Activated CD8-positive, alpha-beta memory T cell treated with anti-CD3 and anti-CD28 coated beads for 24 hours (primary cell): ENCODE measurements around the gene NIN.
"Not testable (repeated sequence)": the region's sequence is repeated elsewhere in the genome, so short reads cannot be mapped to it uniquely, and the experiment has no call there.

Source experiments
- DNase-seq: peaks from one replicate; pipeline ENCODE4 v3.0.0-alpha.2; 2020

NIN gene

GRCh38 chr14:50816395-50817047 lies 14.4 kb downstream of the NIN start:
- DNase-seq, result no peak

DNA sequence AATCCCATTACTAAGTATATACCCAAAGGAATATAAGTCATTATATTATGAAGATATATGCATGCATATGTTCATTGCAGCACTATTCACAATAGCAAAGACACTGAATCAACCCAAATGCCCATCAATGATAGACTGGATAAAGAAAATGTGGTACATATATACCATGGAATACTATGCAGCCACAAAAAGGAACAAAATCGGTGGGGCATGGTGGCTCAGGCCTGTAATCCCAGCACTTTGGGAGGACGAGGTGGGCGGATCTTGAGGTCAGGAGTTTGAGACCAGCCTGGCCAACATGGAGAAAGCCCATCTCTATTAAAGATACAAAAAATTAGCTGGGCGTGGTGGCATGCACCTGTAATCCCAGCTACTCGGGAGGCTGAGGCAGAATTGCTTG lies 15.4 kb downstream of the NIN start:
- DNase-seq, result not testable (repeated sequence)

DNA sequence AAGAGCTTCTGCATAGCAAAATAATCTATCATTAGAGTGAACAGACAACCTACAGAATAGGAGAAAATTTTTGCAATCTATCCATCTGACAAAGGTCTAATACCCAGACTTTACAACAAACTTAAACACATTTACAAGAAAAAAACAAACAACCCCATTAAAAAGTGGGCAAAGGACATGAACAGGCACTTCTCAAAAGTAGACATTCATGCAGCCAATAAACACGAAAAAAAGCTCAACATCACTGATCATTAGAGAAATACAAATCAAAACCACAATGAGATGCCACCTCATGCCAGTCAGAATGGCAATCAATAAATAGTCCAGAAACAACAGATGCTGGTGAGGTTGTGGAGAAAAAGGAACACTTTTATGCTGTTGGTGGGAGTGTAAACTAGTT lies 15.9 kb downstream of the NIN start:
- DNase-seq, result not testable (repeated sequence)

GRCh38 chr14:50814161-50814560 lies 16.8 kb downstream of the NIN start:
- no peak for DNase-seq

GRCh38 chr14:50813544-50813863 lies 17.5 kb downstream of the NIN start:
- DNase-seq, result no peak

DNA sequence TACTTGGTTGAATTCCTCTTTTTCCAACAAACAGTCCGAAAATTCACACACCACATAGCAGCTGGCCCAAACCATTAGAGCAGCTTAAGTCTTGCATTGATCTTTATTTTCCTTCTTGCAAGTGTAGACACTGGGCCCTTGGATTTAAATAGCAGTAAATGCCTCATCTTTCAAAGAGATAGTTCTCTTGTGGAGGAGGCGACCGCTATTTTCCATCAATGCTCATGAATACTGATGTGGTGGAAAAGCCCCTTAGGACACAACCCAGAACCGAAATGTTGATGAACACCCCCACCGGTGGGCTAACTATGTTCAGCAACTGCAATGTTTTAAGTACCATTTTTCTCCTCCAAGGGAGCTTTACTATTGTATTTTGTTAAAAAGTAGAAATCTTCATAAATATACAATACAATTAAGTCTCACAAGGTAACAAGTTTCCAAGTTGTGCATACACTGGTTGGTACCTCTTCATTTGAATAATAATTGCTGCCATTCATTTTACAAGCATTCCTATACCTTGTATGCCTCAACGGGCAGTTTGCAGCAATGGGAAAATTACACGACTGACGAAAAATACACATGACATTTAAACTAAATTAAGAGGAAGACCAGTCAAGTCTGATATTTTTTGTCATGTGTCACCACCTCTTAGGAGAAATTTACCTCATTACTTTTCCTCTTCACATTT lies 18.0 kb downstream of the NIN start:
- peak; percentile 55 for DNase-seq

DNA sequence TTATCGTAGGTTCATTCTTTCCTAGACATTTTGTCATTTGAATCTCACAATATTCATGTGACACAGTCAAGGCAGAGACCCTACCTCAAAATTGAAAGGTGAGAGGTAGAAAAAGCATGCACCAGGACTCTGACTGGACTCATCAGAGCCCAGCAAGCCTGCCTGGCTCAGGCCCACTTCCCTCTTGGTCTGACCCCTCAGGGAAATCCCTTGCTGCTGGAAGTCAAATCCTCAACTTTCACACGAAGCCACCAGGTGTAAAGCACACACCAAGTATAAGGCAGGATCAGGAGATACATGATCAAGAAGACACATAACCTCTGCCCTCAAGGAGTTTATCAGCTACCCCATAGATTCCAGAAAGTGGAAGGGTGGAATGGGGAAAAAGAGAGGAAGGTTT lies 18.8 kb downstream of the NIN start:
- DNase-seq, result peak; percentile 52

GRCh38 chr14:50808053-50808452 lies 22.9 kb downstream of the NIN start:
- peak; percentile 38 for DNase-seq

DNA sequence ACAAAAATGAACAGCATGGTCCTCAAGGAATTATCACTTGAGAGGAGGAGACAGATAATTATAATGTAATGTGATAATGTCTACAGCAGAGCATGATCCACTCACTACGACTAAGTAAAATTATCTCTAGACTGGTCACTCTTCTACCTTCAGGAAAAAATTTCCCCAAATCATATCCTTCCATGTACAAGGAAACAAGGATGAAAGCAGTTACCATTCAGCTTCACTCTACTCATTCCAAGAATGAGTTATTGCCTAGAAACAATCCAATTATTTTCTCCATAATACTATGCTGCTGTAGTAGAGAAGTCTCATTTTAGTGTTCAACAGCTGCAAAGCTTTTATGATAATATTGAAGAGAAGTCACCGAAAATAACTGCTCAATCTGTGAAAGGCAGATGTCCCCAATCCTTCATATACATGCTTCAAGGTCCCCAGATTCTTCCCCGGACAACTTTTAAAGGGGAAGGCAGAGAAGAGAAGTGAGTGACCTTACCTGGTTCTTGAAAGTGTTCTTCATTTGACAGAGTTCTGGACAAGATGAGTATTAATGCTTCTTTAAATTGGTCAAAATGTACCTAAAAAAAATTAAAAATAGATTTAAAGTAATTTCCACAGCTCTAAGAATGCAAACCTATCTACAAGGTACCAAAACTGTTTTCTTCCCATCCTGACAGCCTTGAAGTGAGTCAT lies 24.6 kb downstream of the NIN start:
- no peak for DNase-seq

- DNase-seq, result peak; percentile 37
Measured at GRCh38 chr14:50805396-50805795, 25.6 kb downstream of the NIN start.

DNA sequence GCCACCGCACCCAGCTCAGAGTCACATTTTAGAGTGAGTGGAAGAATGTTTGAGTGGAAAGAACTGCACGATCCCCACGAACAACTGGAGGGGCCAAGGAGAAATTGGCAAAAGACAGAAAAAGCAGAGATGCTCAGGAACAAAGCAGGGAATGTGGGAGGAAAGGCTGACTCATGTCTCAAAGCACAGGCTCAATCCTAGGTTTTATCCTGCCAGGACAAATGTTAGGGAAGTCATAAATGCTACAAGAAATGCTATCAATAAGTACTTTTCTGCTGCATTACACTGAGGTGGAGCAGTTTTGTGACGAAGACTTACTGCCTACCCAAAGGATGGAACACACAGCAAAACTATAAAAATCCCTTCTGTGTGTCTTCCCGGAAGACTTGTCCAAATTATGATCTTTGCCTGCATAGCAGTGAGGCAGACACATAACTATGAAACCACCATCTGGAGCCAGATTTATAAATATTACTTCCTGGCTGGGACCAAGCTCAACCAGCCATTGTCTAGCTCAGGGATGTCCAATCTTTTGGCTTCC lies 26.7 kb downstream of the NIN start:
- no peak for DNase-seq

DNA sequence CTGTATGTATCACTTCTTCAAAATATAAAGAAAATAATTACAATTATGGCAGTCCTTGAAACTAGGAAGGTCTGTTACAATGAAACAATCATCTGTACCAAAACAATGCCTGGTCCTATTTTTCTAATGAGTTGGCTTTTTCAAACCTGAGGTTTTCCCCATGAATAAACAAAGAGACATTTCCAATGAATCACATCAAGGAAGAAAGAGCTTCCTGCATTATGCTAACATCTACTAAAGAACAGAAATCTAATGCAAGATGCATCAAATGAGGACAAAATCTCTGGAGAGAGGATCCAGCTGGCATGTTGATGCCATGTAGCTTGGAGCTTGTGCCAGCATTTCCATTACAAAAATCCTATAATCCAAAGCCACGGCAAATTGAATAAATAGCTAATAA lies 29.3 kb downstream of the NIN start:
- DNase-seq, result no peak

DNA sequence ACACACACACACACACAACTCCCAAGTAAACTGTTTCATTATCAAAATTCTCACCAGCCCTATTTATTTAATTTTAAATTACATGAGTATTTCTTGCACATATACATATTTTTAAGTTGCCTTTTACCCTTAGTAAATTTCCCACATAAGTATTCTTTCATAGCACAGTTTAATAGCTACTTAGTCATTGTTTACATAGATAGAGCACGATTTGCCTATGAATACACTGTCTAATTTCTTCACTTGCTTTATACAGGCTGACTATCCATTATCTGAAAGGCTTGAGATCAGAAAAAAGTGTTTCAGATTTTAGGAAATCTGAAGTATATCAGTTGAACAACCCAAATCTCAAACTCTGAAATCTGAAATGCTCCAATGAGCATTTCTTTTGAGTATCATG lies 30.9 kb downstream of the NIN start:
- DNase-seq, result no peak

DNA sequence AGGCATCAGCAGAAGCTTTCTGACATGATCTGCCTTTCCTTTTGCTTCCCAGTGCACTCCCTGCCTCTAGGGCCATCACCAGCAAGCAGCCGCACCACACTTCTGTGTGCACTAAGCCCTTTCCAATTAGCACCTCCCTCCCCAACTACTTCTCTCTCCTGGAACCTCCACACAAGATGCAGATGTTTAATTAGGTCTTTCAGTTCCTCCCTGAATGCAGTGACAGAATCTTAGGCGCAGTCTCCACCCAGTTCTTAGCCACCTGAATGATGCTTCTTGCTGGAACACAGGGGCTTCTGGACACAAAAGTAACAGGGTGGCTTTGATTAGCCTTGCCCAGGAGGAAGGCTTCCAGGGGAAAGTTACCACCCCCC lies 32.9 kb downstream of the NIN start:
- no peak for DNase-seq

DNA sequence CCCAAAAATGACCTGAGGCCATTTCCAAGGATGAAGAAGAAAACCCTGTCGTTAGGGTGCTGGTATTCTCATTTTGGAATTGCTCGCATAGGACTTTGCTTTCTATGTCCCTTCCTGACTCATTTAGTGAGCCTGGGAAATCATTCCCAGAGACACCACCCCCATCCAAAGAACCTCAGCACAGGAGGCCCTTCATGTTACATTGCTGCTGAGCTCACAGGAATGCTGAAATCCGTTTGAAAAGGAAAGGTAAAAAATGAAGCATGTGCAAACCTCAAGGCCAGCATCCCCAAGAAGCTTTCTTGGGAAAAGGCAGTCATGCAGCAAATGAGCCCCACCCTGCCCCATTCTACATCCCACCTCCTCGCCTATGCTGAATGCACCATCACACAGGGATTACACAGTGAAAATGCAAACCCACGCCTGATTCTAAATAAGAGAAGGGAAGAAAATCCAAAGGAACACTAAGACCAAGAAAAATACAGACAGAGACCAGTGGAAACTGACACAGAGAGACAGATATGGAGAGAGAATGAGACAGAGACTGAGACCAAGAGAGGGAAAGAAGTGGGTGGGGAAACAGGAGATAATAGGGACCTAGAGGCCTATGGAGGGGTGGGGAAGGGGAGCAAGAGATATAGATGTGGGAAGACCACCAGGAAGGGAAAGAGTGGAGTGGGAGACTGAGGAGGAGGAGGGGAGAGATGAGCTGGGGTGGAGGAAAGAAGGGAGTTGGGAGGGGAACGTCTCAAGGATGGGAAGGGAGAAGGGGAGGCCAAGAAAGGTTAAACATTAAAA lies 33.5 kb downstream of the NIN start:
- no peak for DNase-seq

GRCh38 chr14:50796390-50796789 lies 34.6 kb downstream of the NIN start:
- DNase-seq, result no peak

DNA sequence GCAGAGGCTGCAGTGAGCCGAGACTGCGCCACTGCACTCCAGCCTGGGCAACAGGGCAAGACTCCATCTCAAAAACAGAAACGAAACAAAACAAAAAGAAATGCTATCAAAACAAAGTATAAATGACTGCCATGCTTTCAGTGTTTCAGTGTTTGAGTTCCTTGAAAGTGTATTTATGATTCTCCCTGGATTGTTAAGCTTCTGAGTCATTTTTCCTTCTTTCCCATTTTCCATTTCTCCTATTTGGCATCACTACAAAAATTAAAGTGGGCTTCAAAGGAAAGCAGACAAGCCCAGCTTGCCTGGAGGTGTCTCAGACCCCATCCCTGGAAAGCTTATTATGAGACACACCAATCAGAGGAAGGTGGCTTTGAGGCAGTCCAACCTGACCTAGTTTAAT lies 35.1 kb downstream of the NIN start:
- DNase-seq, result no peak

DNA sequence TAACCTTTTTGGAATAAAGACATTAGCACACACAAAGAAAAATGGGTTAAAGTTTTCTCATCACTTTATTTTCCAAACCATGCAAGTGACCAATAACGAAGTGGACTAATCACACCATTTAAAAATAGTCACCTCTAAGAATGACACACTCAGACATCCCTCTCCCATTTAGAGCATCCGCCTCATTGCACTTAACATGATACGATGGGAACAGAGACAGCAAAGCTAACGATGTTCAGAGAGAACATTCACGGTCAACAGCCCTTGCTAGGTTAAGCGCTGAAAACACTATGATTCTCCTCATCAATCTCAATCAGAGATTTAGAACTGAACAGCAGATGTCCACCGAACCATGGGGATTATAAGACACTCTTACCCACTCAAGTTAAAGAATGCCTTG lies 35.8 kb downstream of the NIN start:
- DNase-seq, result no peak

- no peak for DNase-seq
Measured at GRCh38 chr14:50794068-50794645, 36.8 kb downstream of the NIN start.

DNA sequence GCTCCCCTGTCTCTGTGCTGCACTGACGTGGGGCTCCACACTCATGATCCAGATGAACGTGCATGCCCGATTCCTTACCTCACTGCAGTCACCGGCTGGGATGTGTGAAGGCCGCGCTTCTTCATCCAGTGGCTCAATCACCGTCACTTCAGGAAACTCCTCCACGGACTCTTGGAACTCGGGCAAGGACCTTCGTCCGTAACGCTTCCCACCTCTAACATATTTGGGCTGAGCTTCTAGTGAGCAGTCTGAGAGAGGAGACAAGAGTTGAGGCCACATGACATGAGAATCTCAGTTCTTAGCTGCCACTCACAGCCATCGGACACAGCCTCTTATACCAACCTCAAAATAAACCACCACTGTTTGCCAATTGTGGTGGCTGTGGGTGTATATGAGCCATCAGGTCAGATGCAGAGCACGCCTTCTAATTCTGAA lies 38.3 kb downstream of the NIN start:
- peak; percentile 56 for DNase-seq

DNA sequence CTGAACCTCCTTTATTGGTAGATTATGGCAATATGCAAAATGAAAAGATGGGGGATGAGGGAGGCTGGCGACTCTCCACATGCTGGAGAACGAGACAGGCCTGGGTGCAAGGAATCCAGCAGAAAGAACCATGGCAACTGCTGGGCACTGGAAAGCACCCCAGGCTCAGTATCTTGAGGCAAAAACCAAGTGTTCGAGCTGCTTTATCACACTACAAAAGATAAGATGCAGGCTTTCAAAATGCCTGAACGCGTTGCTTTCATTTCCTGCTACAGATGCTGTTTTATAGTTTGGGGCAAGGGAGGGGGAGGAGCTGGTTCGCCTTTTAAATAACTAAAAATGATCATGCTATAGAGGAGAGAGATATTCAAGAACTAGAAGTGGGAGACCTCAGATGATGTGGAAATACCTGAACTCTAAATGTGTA lies 38.9 kb downstream of the NIN start:
- peak; percentile 64 for DNase-seq

DNA sequence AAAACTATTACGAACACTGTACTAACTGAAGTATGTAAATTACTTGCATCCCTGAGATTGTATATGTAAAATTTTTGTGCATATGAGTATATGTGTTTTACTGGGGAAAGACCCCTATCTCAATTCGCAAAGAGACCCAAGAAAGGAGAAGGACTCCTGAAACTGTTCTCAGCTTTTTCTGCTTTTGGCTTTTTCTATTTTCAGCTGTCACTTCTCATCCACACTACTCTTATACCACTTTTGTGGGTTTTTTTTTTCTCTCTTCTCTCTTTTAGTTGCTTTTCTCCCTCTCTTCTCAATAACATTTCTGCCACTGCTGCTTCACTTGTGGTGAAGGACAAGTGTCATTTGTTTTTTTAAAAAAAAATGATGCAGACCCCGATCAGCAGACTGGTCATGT lies 39.8 kb downstream of the NIN start:
- no peak for DNase-seq

GRCh38 chr14:50790589-50790988 lies 40.4 kb downstream of the NIN start:
- no peak for DNase-seq
